ENCODE results near the gene SLC27A1.

The SLC27A1 gene

GRCh38 chr19:17435218-17435617, 35.1 kb upstream of the SLC27A1 start:
- no peak for DNase-seq (ENCODE audit: low read depth)
- no peak overlapping the region for H3K4me3 ChIP-seq (ENCODE audit: low read depth, low read length)
- TF ChIP-seq CTCF (IDR thresholded peaks at IDR 0.05; ENCODE audit: control insufficient read depth, extremely low read depth, insufficient read depth): no peak

- no peak overlapping the region for H3K4me3 ChIP-seq (ENCODE audit: low read depth, low read length)
- TF ChIP-seq CTCF (IDR thresholded peaks at IDR 0.05; ENCODE audit: control insufficient read depth, extremely low read depth, insufficient read depth): no peak
- no peak for DNase-seq (ENCODE audit: low read depth)
These were observed 34.0 kb upstream of the SLC27A1 start for GRCh38 chr19:17436094-17436873.

GRCh38 chr19:17436874-17437267, 33.5 kb upstream of the SLC27A1 start:
- H3K4me3 ChIP-seq (ENCODE audit: low read depth, low read length): no peak overlapping the region
- no peak for DNase-seq (ENCODE audit: low read depth)
- TF ChIP-seq CTCF (IDR thresholded peaks at IDR 0.05; ENCODE audit: control insufficient read depth, extremely low read depth, insufficient read depth): no peak

GRCh38 chr19:17441241-17442021, 28.9 kb upstream of the SLC27A1 start:
- no peak for DNase-seq (ENCODE audit: low read depth)
- no peak for TF ChIP-seq CTCF (IDR thresholded peaks at IDR 0.05; ENCODE audit: control insufficient read depth, extremely low read depth, insufficient read depth)
- H3K4me3 ChIP-seq (ENCODE audit: low read depth, low read length): no peak overlapping the region

- no peak for TF ChIP-seq CTCF (IDR thresholded peaks at IDR 0.05; ENCODE audit: control insufficient read depth, extremely low read depth, insufficient read depth)
- no peak overlapping the region for H3K4me3 ChIP-seq (ENCODE audit: low read depth, low read length)
- no peak for DNase-seq (ENCODE audit: low read depth)
These were observed 24.7 kb upstream of the SLC27A1 start for GRCh38 chr19:17445526-17446165.

- no peak for TF ChIP-seq CTCF (IDR thresholded peaks at IDR 0.05; ENCODE audit: control insufficient read depth, extremely low read depth, insufficient read depth)
- no peak for DNase-seq (ENCODE audit: low read depth)
- H3K4me3 ChIP-seq (ENCODE audit: low read depth, low read length): no peak overlapping the region
These were observed 22.6 kb upstream of the SLC27A1 start for GRCh38 chr19:17447704-17448130.

All from LNCaP clone FGC (cell line).